ENCODE data around the gene RC3H2. TPM values are rescaled to one million over a fixed set of nuclear protein-coding genes. Genes with fewer than 3 reads are reported as not detected.
"Not testable (repeated sequence)": the region's sequence is repeated elsewhere in the genome, so short reads cannot be mapped to it uniquely, and the experiment has no call there.

The RC3H2 gene
- polyA plus RNA-seq, 1 donor from 2014 or later = 21.0 TPM

- Mint-ChIP-seq H3K4me1 (peaks cover 7 to 9% (median 9%) of the 10 kb centered on the region in 3 donors), H3K4me3 (no peak overlapping the region), H3K27me3 (no peaks in the 10 kb centered on the region), H3K36me3 (peaks cover 4% of the 10 kb centered on the region), H3K27ac (no peak overlapping the region), H3K9me3 (no peaks in the 10 kb centered on the region)
Observed at GRCh38 chr9:122812736-122813135, 92.4 kb downstream of the RC3H2 start.

- Mint-ChIP-seq H3K4me3 (no peak overlapping the region), H3K9me3 (no peaks in the 10 kb centered on the region), H3K27ac (no peak overlapping the region), H3K36me3 (peaks cover 3% of the 10 kb centered on the region), H3K27me3 (no peaks in the 10 kb centered on the region), H3K4me1 (peaks cover 0 to 7% (median 1%) of the 10 kb centered on the region in 3 donors)
Observed at GRCh38 chr9:122810306-122810946, 94.7 kb downstream of the RC3H2 start.

DNA sequence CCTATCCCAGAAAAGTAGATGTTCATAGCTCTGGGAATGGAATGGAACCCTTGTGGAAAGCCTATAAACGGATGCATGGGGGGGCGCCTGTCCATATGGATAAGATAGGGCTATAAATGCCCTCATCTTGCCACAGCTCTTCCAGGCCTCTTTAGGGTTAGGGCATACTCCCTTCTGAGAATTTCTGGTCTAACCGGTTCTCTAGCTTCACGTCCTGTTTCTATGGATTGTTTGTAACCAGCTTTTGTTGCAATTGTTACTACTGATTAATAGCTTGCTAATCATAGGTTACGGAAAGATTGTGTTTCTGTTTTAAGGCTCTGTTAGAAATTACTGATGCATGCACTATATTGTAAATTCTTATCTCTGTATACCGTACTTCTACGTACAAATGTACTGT, 95.9 kb downstream of the RC3H2 start:
- H3K36me3 Mint-ChIP-seq, H3K27ac Mint-ChIP-seq, H3K27me3 Mint-ChIP-seq, H3K4me3 Mint-ChIP-seq, H3K4me1 Mint-ChIP-seq, H3K9me3 Mint-ChIP-seq: not testable (repeated sequence)

GRCh38 chr9:122808141-122808540, 97.0 kb downstream of the RC3H2 start:
- no peak overlapping the region for H3K4me3 Mint-ChIP-seq

DNA sequence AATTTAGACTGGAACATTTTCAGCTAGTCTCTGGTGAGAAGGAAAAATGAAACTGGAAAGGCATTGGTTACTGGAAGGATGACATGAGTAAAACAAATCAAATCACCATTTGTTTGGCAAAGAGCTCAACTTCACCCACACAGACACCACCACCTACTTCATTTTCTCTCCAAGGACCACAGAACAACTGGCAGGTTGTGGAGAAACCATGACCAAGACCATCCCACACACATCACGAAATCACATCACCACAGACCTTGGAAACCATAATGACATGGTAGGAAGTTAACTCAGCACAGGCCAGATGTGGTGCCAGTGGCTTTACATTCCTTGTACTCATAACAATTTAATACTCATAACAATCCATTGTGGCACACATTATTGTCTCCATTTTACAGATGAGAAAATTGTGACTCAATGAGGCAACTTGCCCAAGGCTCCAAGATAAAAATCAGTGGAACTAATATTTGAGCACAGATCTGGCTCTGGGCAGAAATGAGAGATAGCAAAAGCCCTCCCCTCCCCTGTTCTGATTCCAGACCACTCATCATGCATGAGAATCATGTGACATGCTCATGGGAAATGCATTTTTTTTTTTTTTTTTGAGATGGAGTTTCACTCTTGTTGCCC, 97.8 kb downstream of the RC3H2 start:
- Mint-ChIP-seq H3K9me3 (no peaks in the 10 kb centered on the region), H3K27me3 (no peaks in the 10 kb centered on the region), H3K36me3 (no peaks in the 10 kb centered on the region), H3K4me1 (no peaks in the 10 kb centered on the region), H3K27ac (no peak overlapping the region), H3K4me3 (no peak overlapping the region)

More at GRCh38 chr9:122808141-122808540, 97.0 kb downstream of the RC3H2 start:
- Mint-ChIP-seq H3K4me1 (no peaks in the 10 kb centered on the region), H3K9me3 (no peaks in the 10 kb centered on the region), H3K36me3 (no peaks in the 10 kb centered on the region), H3K27ac (no peak overlapping the region), H3K27me3 (no peaks in the 10 kb centered on the region)

DNA sequence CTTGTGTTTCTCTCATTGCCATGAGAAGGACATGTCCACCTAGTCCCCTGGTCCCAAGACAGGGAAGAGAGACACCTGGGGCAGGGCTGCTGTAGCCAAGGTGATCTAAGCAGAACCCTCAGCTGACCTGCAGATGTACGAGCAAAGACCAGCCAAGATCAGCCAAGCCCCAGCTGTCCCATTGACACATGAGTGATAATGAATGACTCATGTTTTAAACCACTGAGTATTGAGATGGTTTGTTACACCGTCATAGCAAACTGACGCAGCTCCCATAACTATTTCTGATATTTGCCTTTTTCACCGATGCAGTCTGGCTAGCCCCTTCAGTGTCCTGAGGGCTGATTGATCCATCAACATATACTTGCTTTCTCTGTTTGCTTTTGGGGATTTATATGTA, 98.5 kb downstream of the RC3H2 start:
- Mint-ChIP-seq H3K4me1 (no peaks in the 10 kb centered on the region), H3K27me3 (no peaks in the 10 kb centered on the region), H3K9me3 (no peaks in the 10 kb centered on the region), H3K27ac (no peak overlapping the region), H3K36me3 (peaks cover 1% of the 10 kb centered on the region), H3K4me3 (no peak overlapping the region)

GRCh38 chr9:122800066-122801060, 104.8 kb downstream of the RC3H2 start, which contains the start of gene OR1K1:
Gene OR1K1, plus strand, starts transcription at chr9:122800123. Its CDS starts 0 bp downstream, at chr9:122800123.
- no peak within 1 kb of the TSS for H3K27ac Mint-ChIP-seq

GRCh38 chr9:122797316-122798063, 107.7 kb downstream of the RC3H2 start:
- no peaks in the 10 kb centered on the region for H3K9me3 Mint-ChIP-seq

More at GRCh38 chr9:122800066-122801060, 104.8 kb downstream of the RC3H2 start, which contains the start of gene OR1K1:
- Mint-ChIP-seq H3K4me1 (peaks cover 0 to 4% (median 2%) of the 10 kb centered on the region in 3 donors), H3K36me3 (peaks cover 1% of the 10 kb centered on the region), H3K27me3 (no peaks in the 10 kb centered on the region), H3K9me3 (no peaks in the 10 kb centered on the region), H3K4me3 (no peak within 1 kb of the TSS)

More at GRCh38 chr9:122797316-122798063, 107.7 kb downstream of the RC3H2 start:
- Mint-ChIP-seq H3K4me3 (no peak overlapping the region), H3K36me3 (peaks cover 10% of the 10 kb centered on the region), H3K4me1 (peaks cover 0 to 4% (median 2%) of the 10 kb centered on the region in 3 donors), H3K27me3 (no peaks in the 10 kb centered on the region), H3K27ac (no peak overlapping the region)

Other genes starting within 250 kb of the RC3H2 start
- gene OR1B1, start 247.7 kb downstream of the RC3H2 start, polyA plus RNA-seq = not detected
- gene OR1L1, start 243.6 kb downstream of the RC3H2 start, polyA plus RNA-seq = 0.99 TPM
- gene OR1L3, start 230.2 kb downstream of the RC3H2 start, polyA plus RNA-seq = not detected
- not detected for gene OR1L4, start 181.4 kb downstream of the RC3H2 start, polyA plus RNA-seq
- not detected for gene OR1L6, start 163.1 kb downstream of the RC3H2 start, polyA plus RNA-seq
- not detected for gene OR5C1, start 116.4 kb downstream of the RC3H2 start, polyA plus RNA-seq
- not detected for gene OR1K1, start 105.2 kb downstream of the RC3H2 start, polyA plus RNA-seq
- 8.2 TPM for gene PDCL, start 76.8 kb downstream of the RC3H2 start, polyA plus RNA-seq
- gene ZBTB6, start 8.0 kb upstream of the RC3H2 start, polyA plus RNA-seq = 1.7 TPM
- 2.3 TPM for gene ZBTB26, start 26.2 kb upstream of the RC3H2 start, polyA plus RNA-seq
- gene RABGAP1, start 35.7 kb upstream of the RC3H2 start, polyA plus RNA-seq = 19.0 TPM
- gene GPR21, start 128.3 kb upstream of the RC3H2 start, polyA plus RNA-seq = not detected